GM08714 (cell line): ENCODE results near the gene AIFM3.

ENCODE experiments used
- H3K4me3 ChIP-seq: fragments of 200-500 bp; sonication (Bioruptor generic); 2 replicates; pipeline ENCODE4 v1.5.1; 2014; ENCODE audit warnings: mild to moderate bottlenecking, low read length, inconsistent platforms
- ZNF274 ChIP-seq: IDR thresholded peaks from 2 replicates; pipeline ENCODE4 v1.6.1; 2012; ENCODE audit warnings: mild to moderate bottlenecking, low read depth, low read length

The AIFM3 gene

DNA sequence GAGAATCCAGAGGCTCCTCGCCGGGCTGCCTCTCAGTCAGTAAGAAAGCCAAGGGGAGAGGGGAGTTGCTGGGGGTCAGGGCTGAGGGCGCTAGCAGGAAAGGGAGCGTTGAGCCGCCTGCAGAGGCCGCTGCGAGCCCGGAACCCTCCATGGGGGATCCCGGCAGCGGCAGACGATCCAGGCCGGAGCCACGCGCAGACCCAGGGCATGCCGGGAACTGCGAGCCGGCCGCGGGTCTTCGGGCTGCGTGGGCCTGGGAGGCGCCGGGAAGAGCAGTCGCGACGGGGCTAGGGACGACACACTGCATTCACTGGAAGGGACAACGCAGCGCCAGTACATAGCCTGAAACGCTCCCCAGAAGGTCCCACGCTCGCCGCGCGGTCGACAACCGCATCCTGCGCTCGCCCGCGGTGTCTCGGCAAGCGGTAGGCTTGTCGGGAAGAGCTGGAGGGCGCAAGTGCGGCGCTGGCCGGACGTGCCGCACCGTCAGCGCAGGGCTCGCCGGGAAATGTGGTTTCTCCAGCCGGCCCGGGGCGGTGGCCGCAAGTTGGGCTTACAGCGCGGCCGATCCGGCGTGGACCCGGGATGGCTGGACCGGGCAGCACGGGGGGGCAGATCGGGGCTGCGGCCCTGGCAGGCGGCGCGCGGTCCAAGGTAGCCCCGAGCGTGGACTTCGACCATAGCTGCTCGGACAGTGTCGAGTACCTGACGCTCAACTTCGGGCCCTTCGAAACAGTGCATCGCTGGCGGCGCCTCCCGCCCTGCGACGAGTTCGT, 14.9 kb downstream of the AIFM3 start, which contains the start of gene LZTR1:
TSS of gene LZTR1 (plus strand) at position 511 of the 776 bp plus-strand sequence. CDS start at position 586, 75 bp downstream.
- peak within 1 kb of the TSS; percentile 77 for H3K4me3 ChIP-seq
- no peak for TF ChIP-seq ZNF274

DNA sequence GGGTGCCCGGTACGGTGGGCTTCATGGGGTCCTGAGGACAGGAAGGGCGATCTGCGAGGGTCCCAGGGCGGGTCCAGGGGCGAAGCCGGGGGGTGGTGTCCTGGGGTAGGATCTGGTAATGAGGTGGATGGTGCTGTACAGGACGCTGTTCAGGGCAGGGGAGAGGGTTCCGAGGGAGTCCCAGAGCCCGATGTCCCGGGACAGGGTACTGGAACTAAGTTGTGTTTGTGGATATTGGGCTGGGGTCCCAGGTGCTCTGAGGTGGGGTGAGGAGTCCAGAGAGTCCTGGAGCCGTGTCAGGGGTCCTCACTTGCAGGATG, 15.5 kb downstream of the AIFM3 start:
- TF ChIP-seq ZNF274: no peak
- peak overlapping the region; percentile 77 for H3K4me3 ChIP-seq

DNA sequence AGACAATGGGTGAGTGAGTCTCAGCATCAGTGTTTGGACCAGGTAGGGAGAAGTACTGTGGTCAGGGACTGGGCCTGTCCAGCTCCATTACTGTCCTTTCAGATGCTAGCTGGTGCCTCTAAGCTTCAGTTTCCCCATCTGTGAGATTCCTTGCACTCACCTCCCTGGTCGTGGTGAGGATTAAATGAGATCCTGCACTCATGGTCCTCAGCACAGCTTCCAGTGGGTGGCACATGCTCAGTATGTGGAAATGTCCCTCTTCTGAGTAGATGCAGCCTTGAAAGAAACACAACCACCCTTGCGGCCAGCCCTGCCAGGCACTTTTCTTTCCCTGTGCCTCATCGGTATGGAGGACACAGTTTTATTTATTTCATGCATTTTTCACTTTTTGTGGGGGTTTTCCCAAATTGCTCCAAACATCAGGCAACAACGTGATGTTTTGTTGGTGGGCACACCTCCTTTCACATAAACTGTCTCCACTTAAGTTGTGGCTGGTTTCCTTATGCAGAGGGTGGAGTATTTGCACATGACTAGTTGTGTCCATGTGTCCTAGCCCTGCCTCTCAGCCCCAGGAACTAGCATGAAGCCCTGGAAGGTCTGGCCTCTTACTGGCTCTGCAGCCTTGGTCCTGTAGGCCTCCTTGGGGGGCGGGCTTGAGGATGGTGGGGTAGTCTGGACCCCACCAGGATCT, 16.2 kb downstream of the AIFM3 start:
- H3K4me3 ChIP-seq: peak overlapping the region; percentile 77; the same call in 1 of the 2 replicates
- no peak for TF ChIP-seq ZNF274

DNA sequence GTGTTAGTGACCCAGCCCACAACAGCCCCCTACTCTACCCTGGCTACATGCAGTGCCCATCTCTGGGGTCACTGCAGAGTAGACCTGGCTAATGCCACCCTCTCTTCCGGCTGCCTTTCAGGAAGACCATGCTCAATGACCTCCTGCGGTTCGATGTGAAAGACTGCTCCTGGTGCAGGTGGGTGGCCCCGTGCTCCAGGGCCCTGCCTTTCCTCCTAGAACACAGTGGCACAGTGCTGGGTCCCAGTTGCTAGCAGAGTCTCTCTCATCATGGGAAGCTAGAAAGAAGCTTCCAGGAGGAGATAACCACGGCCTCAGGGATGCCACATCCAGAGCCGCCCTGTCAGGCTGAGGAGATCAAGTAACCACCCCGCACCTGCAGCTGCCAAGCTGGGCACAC, 18.7 kb downstream of the AIFM3 start:
- no peak for TF ChIP-seq ZNF274
- H3K4me3 ChIP-seq: no peak overlapping the region

DNA sequence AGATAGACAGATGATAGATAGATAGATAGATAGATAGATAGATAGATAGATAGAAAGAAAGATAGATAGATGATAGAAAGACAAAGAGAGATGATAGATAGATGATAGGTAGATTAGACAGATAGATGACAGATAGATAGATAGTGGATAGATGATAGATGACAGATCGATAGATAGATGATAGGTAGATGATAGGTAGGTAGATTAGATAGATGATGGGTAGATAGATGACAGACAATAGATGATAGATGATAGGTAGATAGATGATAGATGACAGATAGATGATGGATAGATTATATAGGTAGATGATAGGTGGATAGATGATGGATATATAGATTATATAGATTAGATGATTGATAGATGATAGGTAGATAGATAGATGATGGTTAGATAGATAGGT, 19.3 kb downstream of the AIFM3 start:
- no peak overlapping the region for H3K4me3 ChIP-seq
- no peak for TF ChIP-seq ZNF274

DNA sequence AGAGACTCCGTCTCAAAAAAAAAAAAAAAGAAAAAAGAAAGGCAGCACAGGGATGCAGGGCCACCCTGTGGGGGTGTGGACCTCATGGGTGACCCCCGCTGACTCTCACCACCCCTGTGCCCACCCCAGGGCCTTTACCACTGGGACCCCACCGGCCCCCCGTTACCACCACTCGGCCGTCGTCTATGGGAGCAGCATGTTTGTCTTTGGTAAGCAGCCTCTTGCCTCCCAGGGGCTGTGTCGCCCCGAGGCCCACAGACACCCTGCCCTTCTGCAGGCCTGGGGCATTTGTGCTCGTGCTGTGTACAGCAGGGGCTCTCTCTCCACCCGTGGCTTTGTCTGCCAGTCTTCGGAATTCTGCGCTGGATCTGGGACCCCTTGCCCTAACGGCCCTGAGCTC, 20.3 kb downstream of the AIFM3 start:
- TF ChIP-seq ZNF274: no peak

DNA sequence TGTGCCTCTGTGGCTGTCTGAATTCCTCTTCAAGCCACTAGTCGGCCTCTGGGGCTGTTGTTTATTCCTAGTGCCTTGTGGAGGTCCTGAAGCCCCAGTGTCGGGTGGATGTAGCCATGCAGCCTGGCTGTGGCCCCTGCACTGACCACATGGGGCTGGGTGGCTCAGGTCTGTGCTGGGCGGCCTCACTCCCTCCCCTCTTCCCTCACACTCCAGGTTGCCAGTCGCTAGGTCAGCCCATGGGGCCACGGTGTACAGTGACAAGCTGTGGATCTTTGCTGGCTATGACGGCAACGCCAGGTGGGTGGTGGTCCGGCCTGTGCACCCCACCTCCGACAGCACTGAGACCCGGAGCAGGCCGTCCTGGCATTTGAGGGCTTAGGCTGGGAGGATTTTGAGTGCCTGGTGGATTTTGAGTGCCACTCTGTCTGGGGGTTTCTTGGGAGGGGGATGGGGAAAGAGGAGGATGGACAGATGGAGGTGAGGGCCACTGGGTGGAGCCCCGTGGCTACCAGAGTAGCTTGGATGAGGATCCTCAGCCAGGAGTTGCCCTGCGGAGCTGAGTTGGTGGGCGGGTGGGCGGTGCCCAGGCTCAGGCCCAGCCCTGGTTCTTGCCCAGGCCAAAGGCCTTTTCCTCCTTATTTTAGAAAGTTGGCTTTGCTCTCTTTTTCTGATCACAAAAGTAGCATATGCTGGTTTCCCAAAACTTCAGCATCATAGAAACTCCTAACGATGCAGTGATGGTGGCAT, 21.7 kb downstream of the AIFM3 start:
- TF ChIP-seq ZNF274: no peak
- no peak overlapping the region for H3K4me3 ChIP-seq

More for the DNA sequence above, 20.3 kb downstream of the AIFM3 start:
- H3K4me3 ChIP-seq: no peak overlapping the region

DNA sequence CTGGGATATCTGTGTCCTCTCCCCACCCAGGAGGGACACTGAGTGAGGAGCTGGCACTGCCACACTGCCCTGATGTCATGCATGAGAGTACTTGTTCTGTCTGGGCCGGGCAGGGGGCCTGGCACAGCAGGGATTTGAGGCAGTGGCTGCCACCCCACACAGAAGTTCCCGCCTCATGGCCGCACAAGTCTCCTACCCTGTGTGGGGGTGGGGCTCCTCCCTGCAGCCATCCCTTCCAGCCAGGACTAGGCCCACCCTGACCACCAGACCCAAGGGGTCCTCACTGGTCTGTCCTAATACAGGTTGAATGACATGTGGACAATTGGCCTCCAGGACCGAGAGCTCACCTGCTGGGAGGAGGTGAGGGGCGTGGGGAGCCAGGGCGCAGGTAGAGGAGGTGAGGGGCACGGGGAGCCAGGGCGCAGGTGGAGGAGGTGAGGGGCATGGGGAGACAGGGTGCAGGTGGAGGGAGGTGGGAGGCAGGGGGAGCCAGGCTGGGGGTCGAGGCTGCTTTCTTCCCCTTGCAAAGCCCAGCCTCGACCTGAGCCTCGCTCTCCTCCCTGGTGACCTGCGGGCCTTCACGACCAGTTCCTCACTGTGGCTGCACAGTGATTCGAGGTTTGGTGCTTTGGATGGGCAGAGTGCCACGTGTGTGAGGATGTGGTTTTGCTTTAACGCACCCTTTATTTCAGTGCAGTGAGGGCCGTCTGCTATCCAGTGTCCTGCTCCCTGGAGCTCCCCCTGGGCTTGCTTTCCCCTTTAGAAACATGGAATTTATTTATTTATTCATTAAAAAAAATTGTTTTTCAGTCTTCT, 22.5 kb downstream of the AIFM3 start:
- H3K4me3 ChIP-seq: no peak overlapping the region
- no peak for TF ChIP-seq ZNF274

DNA sequence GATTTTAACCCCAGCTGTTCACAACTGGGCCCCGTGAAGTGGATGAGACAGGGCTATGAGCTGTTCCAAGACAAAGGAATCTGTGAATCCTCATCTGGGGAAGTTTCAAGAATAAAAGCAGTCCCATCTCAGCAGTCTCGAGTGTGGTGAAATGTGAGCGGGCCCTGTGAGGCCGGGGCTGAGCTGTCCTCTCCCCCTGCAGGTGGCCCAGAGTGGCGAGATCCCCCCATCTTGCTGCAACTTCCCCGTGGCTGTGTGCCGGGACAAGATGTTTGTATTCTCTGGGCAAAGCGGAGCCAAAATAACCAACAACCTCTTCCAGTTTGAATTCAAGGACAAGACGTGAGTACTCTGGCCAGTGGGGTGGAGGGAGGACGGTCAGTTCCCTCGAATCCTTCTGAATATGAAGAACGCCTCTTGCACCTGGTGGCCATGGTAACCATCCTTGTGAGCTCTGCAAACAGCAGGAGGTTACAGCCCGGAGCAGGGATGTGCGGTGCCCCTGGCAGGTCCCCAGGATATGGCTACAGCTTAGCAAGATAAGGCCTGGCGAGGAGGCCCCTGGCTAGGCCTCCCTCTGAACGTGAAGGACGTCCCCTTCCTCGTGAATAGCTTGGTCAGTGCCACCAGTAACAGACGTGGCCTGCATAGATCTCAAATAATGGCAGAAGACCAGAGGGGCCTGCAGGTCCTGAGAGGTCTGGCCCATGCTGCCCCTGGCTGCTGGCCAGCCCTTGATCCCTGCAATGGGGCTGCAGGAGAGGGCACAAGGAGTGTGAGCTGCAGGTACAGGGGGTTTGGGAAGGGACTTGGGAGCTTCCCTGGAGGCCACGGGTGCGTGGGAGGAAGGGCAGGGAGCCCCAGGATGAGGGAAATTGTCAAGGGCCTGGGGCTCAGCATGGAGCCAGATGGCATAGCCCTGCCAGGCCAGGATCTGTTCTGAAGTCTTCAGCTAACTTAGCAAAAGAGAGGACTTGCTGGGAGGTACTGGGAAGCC, 23.4 kb downstream of the AIFM3 start:
- no peak for TF ChIP-seq ZNF274
- H3K4me3 ChIP-seq: no peak overlapping the region

DNA sequence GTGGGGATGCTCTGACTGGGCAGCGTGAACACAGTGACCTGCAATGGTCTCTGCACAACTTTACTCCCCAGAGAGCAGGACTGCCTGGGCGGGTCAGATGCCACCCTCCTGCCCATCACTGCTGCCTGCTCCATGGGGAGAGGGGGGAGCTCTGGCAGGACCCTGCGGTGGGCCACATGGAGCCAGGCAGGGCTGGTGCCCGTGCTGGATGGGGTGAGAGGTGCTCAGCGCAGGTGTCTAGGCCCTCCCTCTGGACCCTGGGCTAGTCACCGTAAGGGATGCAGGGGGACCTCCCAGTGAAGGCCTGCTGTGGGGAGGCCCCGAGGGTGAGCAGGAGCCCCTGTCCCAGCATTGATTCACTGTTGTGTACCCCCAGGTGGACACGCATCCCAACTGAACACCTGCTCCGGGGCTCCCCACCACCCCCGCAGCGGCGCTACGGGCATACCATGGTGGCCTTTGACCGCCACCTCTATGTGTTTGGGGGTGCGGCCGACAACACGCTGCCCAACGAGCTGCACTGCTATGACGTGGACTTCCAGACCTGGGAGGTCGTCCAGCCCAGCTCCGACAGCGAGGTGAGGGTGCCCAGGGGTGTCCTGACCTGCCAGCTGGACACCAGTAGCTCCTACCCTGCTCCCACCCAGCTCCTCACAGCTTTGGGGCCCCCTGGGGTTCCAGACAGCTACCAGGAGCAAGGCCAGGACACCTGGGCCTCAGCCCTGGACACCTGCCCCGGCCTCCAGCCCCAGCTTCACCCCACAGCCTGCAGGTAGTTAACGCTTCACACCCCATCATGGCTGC, 24.4 kb downstream of the AIFM3 start:
- no peak for TF ChIP-seq ZNF274

DNA sequence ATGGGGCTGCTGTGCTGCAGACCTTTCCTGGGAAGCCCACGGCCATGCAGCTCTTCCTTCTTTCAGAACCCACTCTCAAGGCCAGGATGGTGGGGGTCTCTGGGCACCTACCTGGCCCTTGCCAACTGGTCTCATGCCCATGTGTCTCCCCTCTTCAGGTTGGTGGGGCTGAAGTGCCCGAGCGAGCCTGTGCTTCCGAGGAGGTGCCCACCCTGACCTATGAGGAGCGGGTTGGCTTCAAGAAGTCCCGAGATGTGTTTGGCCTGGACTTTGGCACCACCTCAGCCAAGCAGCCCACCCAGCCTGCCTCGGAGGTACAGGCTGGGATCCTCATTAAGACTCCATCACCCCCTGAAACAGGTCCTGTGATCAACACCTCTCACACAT, 25.0 kb downstream of the AIFM3 start:
- H3K4me3 ChIP-seq: no peak overlapping the region
- no peak for TF ChIP-seq ZNF274

More for the DNA sequence above, 24.4 kb downstream of the AIFM3 start:
- no peak overlapping the region for H3K4me3 ChIP-seq
